Sigmoid colon (tissue), 3 donors: Measurements from ENCODE around the gene RAD51.

Source experiments
- CTCF ChIP-seq, 4 experiments: fragments of 450-650 bp in 3 of 4; fragments of 200-600 bp in 1 of 4; IDR thresholded peaks; one replicate each; pipeline ENCODE4 v1.5.1; 2016 to 2019; ENCODE audit warnings: antibody characterized with exemption in 4 of 4, mild to moderate bottlenecking in 3 of 4, moderate library complexity in 2 of 4
- POLR2A ChIP-seq, 2 donors: fragments of 450-650 bp; IDR thresholded peaks; one replicate each; pipeline ENCODE4 v1.6.1; 2016; ENCODE audit warnings: antibody characterized with exemption in 2 of 2, mild to moderate bottlenecking in 2 of 2, moderate library complexity in 2 of 2

GRCh38 chr15:40714144-40714543 is 19.2 kb downstream of the RAD51 start:
- TF ChIP-seq POLR2A (IDR thresholded peaks at IDR 0.05) (no peak), CTCF (IDR thresholded peaks at IDR 0.05) (no peak)
